GM21825 (cell line): ENCODE results near the gene ABCA10.
A peak's percentile ranks its signal among the peaks of the same experiment; 100 is the strongest.
"Not testable (repeated sequence)": the region's sequence is repeated elsewhere in the genome, so short reads cannot be mapped to it uniquely, and the experiment has no call there.

ENCODE experiments used
- ATAC-seq: cut with Tn5 transposase; IDR thresholded peaks from one replicate; pipeline ENCODE4 v1.9.1; 2021; ENCODE audit warnings: mild to moderate bottlenecking, moderate library complexity; ENCODE audit not compliant: unreplicated experiment

ABCA10 gene

DNA sequence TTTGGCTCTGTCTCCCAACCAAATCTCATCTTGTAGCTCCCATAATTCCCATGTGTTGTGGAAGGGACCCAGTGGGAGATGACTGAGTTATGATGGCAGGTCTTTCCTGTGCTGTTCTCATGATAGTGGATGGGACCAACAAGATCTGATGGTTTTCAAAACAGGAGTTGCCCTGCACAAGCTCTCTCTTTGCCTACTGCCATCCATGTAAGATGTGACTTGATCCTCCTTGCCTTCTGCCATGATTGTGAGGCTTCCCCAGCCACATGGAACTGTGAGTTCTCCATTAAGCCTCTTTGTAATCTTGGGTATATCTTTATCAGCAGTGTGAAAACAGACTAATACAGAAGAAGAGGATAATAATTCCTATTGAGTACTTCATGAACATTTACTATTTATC is 60.0 kb downstream of the ABCA10 start:
- ATAC-seq: not testable (repeated sequence)

DNA sequence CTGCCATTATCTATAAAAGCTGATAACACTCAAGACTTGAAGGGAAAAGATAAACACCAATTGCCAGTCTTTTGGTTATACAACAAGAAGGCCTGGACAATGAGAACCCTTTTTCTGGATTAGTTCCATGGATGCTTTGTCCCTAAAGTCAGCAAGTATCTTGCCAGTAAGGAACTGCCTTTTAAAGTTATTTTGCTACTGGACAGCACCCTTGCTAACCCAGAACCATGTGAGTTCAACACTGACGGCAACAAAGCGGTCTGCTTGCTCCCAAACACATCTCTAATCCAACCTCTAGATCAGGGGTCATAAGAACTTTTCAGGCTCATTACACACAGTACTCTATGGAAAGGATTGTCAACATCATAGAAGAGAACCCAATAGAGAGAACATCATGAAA is 61.7 kb downstream of the ABCA10 start:
- no peak for ATAC-seq

DNA sequence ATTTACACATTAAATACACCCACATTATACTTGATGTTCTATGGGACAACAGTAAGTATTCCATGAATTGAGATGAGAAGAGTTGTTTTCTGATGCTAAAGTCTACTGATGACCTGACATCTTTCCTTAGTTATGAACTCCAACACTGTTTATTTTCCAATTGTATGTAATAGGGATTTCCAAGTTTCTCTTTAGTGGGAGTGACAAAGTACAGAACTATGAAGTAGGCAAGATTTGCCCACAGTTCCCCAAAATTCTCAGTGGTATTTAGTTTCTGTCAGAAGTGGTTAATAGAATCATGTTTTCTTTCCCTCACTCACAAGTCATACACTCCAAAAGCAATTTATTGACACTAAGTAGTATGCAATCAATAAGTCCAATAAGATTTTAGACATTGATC is 64.4 kb downstream of the ABCA10 start:
- ATAC-seq: no peak

DNA sequence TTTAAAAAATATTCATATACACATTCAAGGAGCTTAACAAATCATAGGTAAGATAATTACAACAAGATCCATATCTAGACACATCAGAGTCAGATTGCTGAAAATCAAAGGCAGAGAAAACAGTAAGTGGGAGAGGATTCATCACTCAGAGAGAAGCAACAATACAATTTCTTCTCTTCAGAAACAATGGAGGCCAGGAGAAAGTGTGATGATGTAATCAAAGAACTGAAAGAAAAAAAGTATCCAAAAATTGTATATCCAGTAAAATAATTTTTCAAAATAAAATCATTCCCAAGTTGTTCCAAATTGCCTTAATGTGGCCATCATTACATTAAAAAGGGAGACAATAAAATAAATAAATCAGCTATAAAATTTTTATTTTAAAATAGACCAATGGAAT is 69.2 kb downstream of the ABCA10 start:
- no peak for ATAC-seq

DNA sequence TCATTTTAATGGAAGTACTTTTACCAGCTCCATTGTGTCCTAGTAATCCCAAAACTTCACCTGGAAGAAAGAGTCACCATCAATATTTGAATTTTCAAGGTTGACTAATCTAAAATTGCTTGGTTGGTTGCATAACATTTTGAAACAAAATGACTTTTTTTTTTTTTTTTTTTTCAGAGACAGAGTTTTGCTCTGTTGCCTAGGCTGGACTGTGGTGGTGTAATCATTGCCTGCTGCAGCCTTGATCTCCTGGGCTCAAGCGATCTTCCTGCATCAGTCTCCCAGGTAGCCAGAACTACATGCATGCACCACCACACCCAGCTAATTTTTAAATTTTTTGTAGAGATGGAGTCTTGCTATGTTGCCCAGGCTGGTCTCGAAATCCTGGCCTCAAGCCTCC is 74.4 kb downstream of the ABCA10 start:
- no peak for ATAC-seq

DNA sequence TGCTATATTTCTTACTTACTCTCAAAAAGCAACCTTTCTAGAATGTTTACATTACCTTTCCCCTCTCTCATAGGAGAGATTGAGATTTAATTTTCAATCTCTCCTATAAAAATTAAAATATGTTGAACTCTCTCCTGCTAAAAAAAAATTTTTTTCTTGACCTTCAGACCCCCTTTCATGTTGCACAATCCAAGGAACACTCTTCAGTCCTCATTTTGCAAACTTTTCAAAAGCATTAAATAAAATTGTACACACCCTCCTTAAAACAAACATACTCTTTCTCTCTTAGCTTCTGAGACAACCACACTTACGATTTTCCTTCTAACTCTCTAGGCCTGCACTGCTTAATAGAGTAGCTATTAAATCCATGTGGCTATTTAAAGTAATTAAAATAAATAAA is 78.3 kb downstream of the ABCA10 start:
- ATAC-seq: no peak

DNA sequence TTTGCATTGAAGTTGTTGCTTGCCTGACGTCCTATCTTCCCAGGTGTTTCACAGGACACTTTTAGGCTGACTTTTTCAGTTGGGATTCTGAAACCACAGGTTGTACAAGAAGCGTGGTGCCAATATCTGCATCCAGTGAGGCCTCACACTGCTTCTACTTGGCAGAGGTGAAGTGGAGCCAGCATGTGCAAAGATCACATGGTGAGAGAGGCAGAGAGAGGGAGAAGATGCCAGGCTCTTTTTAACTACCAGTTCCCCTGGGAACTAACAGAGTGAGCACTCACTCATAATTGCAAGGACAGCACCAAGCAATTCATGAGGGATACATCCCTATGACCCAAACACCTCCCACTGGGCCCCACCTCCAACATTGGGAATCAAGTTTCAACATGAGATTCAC is 81.2 kb downstream of the ABCA10 start:
- no peak for ATAC-seq

DNA sequence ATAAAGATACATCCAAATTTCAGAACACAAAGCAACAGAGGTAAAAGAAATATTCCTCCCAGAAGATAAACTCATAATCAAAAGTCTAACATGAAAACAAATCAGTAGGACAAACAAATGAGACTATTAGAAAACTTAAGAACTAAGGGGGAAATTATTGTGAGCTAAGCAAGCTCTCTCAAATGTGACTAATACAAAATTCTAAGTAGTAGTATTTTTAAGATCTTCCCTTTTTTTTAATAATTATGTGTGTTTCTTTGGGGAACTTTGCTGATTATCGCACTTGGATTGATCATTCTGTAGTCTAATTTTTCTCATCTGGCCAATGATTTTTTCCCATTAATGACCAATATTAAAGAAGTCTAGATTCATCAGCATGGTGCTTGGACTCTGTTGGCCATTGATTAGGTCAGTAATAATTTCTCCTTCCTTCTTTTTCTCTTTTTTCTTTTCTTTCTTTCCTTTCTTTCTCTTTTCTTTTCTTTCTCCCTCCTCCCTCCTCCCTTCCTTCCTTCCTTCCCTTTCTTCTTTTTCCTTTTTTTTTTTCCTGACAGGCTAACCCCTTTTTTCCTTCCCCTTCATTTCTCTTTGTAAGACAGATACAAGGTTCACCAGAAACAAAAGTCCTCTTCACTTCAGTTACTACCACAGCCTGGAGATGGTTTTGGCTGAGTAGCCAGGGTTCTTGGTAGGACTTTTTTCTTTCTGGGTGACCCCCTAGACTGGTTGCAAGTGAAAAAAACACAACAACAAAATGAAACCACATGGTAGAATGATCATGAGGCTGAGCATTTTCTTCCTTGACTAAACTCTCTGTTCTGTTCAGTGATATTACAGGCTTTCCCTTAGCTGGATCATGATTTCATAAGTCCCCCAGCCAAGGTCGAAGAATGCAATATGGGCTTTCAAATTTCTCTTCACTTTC is 84.0 kb downstream of the ABCA10 start:
- ATAC-seq: no peak

DNA sequence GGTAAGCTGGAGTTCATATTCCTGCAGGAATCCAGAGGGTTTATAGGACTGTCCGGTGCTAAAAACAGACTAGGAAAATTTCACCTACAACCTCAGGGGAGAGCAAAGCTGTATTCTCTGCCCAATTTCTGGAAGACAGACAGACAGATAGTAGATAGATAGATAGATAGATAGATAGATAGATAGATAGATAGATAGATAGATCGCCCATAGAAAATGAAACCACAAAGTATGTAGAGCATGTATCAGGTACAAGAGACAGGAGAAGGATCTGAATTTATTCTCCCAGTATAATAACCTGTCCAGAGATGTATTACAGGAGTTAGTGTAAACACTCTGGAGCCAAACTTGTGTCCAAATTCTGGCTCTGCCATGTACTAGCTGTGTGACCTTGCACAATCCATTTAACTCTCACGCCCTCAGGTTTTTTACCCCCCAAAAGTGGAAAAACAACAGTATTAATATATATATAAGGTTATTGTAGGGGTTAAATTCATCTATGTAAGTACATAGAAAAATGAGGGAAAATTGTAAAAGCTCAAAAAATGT is 84.9 kb downstream of the ABCA10 start:
- no peak for ATAC-seq

DNA sequence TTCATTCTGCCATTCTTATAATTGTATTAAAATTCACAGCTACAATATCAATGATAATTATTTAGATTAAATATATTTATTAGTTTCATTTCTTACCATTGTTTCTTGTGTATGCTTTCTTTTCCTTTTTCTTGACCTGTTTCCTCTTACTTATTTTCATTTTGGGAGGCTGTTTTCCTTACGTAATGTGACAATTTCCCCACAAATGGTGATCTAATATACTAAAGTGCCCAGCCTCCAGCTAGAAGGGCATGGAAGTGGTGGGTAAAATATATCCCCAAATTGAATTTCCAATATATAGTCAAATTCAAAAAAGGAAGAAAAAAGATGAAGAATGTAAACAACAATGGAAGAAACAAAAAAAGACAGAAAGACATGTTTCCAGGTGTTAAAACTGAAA is 85.5 kb downstream of the ABCA10 start:
- no peak for ATAC-seq

DNA sequence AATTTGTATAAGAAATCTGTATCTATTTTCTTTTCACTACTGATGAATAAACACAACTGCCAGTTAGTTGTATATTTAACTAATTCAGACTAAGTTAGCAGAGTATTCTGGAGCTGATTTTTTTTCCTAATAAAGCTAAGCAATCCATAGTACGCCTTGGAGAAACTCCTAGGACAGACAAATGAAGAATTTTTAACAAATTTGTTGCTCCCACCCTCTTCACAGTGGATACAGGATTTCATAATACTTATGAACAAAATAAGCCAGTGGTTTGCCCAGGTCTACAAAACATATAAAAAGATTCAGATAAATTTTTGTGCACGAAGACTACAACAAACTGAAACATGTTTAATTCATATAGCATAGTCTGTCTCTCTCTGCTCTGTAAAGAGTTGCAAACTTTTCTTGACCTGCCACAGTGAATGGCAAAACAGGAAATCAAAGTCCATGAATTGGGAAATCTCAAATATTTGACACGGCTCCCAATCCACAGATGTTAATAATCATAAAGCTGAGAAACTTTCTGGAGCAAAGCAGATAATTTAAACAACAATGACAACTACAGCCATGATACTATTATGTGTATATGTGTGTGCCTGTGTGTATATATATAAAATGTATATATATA is 86.3 kb downstream of the ABCA10 start:
- ATAC-seq: no peak

DNA sequence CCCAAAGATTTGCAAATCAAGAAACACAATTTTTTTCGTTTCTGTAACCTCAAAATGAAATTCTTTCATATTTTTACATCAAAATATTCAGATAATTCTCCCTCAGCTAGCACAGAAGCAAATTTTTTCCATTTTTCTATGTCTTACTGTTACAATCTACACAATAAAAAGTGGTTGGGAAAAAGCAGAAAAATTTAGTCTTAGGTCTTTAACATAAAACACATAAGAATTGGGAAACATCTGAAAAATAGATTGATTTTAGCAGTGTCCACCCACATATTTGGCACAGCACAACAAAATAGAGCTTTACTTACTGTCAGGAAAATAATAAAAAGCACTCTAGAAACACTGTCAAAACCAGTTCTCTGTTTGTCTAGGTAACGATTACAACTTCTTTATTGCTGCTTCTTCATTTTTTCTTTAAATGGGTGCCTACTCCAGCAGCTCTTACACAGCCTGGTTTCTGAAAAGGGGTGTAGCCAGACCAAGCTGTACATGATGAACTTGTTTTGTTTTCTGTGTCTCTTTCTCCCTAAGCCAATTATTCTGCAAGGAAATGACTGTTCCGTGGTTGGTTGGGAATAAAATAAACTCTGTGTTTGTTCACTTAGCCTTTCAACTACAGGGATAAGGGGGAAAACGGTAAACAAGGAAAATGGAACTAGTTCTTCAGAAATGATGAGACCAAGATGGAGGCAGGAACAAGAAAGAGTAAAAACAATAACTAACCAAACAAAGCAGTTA is 87.0 kb downstream of the ABCA10 start, which contains the start of gene ABCA6:
Gene ABCA6, minus strand, starts transcription at position 465 of the 744 bp plus-strand sequence. CDS start 1,192 bp downstream, outside the sequence.
- ATAC-seq: no peak

DNA sequence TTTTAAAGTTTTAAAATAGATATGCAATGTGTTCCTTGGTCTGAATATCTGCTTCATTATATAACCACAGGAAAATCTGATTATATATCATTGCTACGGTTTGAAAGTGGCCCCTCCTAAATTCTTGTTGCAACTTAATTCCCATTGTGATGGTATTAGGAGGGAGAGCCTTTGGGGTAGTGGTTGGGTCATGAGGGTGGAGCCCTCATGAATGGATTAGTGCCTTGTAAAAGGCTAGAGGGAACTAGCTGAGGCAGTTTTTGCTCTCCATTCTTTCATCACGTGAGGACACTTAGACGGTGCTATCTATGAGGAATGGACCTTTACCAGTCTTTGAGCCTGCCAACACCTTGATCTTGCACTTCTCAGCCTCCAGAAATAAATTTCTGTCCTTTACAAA is 94.5 kb downstream of the ABCA10 start:
- no peak for ATAC-seq

DNA sequence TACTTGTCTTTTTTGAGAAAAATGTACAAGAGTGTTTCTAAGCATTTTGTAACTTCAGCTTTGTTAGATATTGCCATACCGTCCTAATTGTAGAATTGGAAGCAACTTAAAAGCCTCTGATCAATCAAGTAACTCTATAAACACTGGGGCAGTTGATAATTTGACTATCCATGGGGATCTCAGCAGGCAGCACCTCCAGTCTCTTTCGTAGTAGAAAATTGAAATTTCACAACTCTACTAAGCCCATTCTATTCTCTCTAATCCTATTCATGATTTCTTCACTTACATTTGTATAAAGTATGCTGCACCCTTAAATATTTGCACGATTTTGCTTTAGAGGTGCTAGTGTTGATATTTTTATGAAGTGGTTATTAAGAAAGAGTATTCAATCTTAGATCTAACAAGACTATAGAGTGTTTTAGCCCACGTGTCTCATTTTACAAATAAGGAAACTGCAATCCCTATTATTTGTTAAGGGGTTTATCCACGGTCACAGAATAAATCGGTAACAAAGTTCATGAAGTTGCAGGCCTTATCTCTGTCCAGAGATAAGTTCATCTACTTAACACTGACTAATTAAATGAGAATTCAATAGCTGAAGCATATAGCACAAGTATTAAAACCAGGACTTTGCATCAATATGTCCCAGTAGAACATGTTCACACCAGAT is 97.9 kb downstream of the ABCA10 start:
- ATAC-seq: no peak

DNA sequence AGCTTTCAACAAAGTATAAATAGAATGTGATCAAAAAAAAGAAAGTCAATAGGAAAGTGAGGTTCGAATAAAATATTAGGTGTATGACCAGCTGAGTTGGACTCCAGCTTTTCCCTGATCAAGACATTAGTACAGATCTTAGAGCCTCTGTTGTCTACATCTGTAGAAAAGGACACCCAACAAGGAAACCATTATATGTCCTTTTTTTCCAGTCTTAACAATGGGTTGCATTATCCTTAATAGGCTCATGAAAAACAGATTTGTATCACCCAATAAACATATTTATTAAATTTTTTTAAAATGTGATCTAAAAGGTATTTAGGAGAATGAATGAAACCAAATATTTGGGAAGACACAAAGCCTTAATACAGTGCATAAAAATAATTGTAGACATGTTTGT is 105.0 kb downstream of the ABCA10 start:
- no peak for ATAC-seq

DNA sequence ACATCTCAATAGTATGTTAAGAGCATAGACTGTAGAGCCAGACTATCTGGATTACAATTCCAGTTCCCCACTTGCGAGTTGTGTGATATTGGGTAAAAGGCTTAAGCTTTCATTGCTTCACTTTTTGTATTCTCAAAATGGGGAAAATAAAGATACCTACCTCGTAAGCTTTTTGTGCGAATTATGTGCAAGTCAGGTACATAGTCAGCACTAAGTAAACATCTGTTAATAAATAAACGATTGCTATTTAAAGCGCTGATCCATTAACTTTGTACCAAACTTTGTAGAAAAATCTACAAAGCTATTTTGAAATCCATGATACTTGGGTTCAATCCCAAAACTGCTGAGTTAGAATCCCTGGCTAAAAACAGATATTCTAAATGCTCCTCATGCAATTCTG is 106.6 kb downstream of the ABCA10 start:
- ATAC-seq: no peak

DNA sequence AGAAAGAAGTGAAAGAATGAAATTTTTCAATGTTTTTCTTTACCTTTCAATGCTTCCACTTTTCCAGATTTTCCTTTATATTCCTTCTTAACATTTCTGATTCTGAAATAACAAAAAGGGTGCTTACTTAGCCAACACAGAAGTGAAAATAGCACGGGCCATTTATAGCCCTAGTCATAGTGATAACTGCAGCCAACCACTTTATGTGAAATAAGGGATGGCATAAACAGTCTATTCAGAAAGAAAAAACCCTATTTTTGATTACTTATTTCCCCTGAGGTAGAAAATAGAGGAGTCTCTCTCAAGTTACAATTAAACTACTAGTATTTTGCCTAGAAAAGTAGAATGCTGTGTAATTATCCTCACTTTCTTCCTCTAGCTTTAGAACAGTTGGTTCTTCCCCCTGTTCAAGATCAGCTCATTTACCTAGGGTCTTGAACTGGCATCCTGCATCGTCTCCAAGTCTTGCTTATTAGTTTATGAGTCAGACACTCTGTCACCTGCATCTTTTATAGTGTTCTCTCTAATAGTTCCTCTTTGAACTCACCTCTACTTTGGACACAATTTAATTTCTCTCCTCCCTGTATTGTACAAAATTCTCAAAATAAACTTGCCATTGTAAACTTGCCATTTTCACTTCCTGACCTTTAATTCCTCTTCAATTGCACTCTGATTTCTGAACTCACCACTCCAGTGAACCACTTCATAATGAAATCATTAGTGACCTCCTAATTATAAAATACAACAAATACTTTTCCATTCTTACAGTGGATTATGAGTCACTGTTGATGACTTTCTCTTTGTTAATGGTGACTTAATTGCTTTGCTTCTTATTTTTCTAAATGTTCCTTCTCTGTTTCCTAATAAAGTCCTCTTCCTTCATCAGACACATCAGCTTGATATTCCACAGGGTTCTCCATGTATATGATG is 110.5 kb downstream of the ABCA10 start:
- ATAC-seq: peak; percentile 36

DNA sequence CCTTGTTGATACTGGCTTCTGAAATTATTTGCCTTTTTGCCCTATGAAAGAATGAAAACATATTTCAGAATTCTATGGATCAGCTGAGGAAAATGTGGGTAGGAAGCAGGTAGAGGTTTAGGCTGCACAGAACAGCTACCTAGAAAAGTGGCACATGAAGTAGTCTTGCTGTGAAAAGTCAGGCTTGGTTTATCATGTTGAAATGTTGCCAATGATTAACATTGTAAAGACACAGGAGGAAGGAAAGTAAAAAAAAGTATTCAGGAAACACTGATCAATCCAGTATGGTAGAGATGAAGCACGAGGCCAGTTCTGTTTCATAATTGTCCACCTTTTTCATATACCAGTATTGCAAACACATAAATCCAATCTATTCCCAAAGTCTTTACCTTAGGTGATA is 116.8 kb downstream of the ABCA10 start:
- ATAC-seq: no peak

DNA sequence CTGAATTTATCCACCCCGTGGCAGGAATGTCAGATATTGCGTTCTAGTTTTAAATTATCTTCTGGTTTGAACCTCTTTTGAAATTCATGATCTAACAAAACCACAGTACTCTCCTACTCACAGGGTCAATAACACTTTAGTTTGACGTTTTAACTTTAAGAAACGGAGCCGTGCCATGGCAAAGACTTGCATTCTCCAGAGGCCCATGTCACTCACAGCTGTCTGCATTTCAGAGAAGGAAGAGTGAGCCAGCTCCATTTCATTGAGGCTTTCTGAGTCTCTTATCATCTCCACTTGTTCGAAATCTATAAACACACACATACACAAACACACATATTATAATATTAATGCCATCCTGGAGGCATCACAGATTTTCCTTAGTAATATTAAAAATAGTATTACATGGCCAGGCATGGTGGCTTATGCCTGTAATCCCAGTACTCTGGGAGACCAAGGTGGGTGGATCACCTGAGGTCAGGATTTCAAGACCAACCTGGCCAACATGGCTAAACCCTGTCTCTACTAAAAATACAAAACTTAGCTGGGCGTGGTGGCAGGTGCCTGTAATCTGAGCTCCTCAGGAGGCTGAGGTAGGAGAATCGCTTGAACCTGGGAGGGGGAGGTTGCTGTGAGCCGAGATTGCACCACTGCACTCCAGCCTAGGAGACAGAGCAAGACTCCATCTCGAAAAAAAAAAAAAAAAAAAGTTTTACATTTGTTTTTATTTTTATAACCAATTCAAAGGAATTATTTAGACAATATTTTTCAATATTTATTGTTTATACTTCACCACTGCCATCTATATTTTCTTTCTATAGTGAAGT is 122.5 kb downstream of the ABCA10 start:
- no peak for ATAC-seq
